Kidney epithelial cell (primary cell): ENCODE measurements around the gene ANKZF1. TPM values are rescaled to one million over a fixed set of nuclear protein-coding genes. Genes with fewer than 3 reads are reported as not detected.

Experiments
- DNase-seq: peaks from one replicate; pipeline ENCODE4 v3.0.0-alpha.2; 2010; ENCODE audit warnings: low read depth
- H3K27me3 ChIP-seq: 2 replicates; pipeline ENCODE4 v1.6.0; 2011; ENCODE audit warnings: low read length; ENCODE audit not compliant: control insufficient read depth, insufficient read depth
- H3K36me3 ChIP-seq: 2 replicates; pipeline ENCODE4 v1.5.1; 2011; ENCODE audit warnings: low read length; ENCODE audit not compliant: control insufficient read depth, insufficient read depth
- H3K4me3 ChIP-seq: 2 replicates; pipeline ENCODE4 v1.5.1; 2011; ENCODE audit warnings: low read depth, mild to moderate bottlenecking, control low read depth, low read length
- CTCF ChIP-seq: IDR thresholded peaks from 2 replicates; pipeline ENCODE4 v1.5.1; 2011; ENCODE audit warnings: mild to moderate bottlenecking, moderate library complexity, low read length, control low read depth, inconsistent platforms; ENCODE audit not compliant: insufficient read depth, poor library complexity, severe bottlenecking
- total RNA-seq: library from RNA; depleted of rRNA; stranded (reverse); fragments of >200 nt; gene quantifications from 2 replicates; pipeline ENCODE4 v1.2.3, GENCODE V29; 2015

The ANKZF1 gene
- total RNA-seq, 1 donor from 2014 or later: 52.3 TPM

GRCh38 chr2:219218732-219219701 is 10.6 kb upstream of the ANKZF1 start, which contains the start of gene ABCB6:
Gene ABCB6, minus strand, starts transcription at chr2:219218958. Its CDS starts 285 bp downstream, at chr2:219218673.
- DNase-seq: no peak
- Histone ChIP-seq H3K4me3 (peak within 1 kb of the TSS; percentile 43), H3K27me3 (no peaks in the 10 kb centered on the region), H3K36me3 (peaks cover 2% of the 10 kb centered on the region)
- TF ChIP-seq CTCF: no peak

GRCh38 chr2:219219784-219220532 is 9.6 kb upstream of the ANKZF1 start:
- no peak for TF ChIP-seq CTCF
- no peaks in the 10 kb centered on the region for H3K36me3 ChIP-seq
- H3K27me3 ChIP-seq: no peaks in the 10 kb centered on the region
- no peak overlapping the region for H3K4me3 ChIP-seq
- no peak for DNase-seq

- DNase-seq: no peak
- no peak overlapping the region for H3K4me3 ChIP-seq
- H3K36me3 ChIP-seq: no peaks in the 10 kb centered on the region
- no peaks in the 10 kb centered on the region for H3K27me3 ChIP-seq
- TF ChIP-seq CTCF: no peak
Measured at GRCh38 chr2:219220652-219221402, 8.8 kb upstream of the ANKZF1 start.

- Histone ChIP-seq H3K36me3 (no peaks in the 10 kb centered on the region), H3K4me3 (no peak overlapping the region), H3K27me3 (no peaks in the 10 kb centered on the region)
- DNase-seq: no peak
- TF ChIP-seq CTCF: no peak
Measured at GRCh38 chr2:219221957-219222518, 7.6 kb upstream of the ANKZF1 start.

GRCh38 chr2:219223831-219224610 is 5.6 kb upstream of the ANKZF1 start:
- H3K27me3 ChIP-seq: no peaks in the 10 kb centered on the region
- H3K36me3 ChIP-seq: no peaks in the 10 kb centered on the region
- no peak for DNase-seq
- H3K4me3 ChIP-seq: no peak overlapping the region
- TF ChIP-seq CTCF: no peak
